ENCODE data around the gene TLNRD1.

The TLNRD1 gene

DNA sequence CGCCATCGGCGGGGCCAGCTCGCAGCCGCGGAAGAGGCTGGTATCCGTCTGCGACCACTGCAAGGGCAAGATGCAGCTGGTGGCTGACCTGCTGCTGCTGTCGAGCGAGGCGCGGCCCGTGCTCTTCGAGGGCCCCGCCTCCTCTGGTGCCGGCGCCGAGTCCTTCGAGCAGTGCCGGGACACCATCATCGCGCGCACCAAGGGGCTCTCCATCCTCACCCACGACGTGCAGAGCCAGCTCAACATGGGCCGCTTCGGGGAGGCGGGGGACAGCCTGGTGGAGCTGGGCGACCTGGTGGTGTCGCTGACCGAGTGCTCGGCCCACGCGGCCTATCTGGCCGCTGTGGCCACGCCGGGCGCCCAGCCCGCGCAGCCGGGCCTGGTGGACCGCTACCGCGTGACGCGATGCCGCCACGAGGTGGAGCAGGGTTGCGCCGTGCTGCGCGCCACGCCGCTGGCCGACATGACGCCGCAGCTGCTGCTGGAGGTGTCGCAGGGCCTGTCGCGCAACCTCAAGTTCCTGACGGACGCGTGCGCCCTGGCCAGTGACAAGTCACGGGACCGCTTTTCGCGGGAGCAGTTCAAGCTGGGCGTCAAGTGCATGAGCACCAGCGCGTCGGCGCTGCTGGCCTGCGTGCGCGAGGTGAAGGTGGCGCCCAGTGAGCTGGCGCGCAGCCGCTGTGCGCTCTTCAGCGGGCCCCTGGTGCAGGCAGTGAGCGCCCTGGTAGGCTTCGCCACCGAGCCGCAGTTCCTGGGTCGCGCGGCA lies 1.8 kb downstream of the TLNRD1 start:
- DNase-seq: no peak

DNA sequence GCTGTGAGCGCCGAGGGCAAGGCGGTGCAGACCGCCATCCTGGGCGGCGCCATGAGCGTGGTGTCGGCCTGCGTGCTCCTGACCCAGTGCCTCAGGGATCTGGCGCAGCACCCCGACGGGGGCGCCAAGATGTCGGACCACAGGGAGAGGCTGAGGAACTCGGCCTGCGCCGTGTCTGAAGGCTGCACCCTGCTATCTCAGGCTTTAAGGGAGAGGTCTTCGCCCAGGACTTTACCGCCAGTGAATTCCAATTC lies 2.3 kb downstream of the TLNRD1 start:
- DNase-seq: no peak

- DNase-seq: no peak
These were observed 5.4 kb downstream of the TLNRD1 start for GRCh38 chr15:81006124-81006523.

DNA sequence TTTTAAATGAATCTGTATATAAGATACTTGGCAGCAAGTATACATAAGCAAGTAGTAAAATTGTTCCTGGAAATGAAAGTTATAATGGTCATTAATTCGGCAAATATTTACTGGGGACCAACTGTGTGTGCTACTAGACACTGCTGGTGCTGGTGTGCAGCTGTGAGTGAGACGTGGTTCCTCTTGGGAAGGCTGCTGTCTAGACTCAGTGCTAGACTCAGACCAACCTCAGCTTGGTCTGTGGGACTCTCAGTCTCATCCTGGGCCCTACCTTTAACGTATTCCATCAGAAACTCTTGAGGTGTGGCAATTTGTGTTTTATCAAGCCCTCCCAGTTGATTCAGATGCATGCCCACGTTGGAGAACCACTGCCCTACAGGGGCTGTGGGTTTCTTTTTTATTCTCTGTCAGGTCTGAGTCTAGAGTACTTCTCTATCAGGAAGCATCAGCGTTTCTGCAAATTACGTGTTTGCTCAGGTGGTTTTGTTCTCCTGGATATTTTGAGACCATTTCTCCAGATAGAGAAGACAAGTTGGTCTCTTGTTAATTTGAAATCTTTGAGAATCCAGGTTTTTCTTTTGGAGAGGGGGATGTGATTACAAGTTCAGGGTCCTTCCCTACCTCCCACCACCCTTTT lies 6.8 kb downstream of the TLNRD1 start:
- no peak for DNase-seq

DNA sequence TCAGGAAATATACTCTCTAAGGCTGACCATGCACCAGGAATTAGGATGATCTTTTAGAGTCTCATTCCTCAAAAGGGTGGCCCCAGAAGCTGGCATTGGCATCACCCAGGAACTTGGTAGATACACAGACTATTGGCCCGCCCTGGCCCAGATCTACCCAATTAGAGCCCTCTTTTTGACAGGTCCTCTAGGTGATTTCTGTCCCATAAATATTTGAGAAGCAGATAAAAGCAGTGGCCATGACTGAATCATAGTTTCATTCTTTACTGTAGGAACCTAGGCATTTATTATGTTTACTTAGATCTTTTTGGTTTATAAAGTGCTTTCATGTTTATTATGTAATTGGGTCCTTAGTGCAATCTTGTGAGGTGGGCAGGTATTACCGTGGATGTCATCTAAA lies 7.6 kb downstream of the TLNRD1 start:
- DNase-seq: no peak

DNA sequence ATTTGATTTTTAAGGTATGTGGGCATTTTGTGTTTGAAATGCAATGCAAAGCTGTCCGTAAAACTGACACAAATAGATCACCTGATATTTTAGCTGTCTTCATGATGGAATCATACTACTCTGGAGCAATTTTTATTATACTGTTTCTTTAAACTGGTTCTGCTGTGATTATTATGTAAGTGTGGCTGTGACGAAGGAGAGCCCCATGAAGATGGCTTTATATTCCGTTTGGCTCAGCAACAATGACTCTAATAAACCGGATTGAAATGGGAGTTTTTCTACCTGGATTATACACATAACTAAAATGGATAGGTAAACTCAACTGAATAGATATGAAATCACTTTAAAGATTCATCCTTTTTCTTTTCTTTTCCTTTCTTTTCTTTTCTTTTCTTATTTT lies 9.4 kb downstream of the TLNRD1 start:
- no peak for DNase-seq

- DNase-seq: no peak
These were observed 10.9 kb downstream of the TLNRD1 start for GRCh38 chr15:81011593-81011992.

DNA sequence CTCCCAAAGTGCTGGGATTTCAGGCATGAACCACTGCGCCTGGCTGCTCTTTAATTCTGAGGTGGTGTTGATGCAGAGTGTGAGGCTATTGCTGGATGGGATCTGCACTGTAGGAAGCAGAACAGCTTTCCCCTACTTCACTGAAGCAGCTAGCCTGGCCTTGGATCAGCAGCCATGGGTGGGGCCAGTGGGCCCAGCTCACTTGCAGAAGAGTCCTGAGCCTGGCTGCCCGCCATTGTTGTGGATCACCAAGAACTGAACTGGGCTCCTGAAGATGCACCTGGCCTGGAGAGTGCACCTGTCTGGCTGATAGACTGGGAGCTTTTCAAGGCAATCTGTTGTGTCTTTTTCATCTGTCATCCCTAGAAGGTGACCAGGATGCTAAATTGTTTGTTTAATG lies 11.9 kb downstream of the TLNRD1 start:
- no peak for DNase-seq

DNA sequence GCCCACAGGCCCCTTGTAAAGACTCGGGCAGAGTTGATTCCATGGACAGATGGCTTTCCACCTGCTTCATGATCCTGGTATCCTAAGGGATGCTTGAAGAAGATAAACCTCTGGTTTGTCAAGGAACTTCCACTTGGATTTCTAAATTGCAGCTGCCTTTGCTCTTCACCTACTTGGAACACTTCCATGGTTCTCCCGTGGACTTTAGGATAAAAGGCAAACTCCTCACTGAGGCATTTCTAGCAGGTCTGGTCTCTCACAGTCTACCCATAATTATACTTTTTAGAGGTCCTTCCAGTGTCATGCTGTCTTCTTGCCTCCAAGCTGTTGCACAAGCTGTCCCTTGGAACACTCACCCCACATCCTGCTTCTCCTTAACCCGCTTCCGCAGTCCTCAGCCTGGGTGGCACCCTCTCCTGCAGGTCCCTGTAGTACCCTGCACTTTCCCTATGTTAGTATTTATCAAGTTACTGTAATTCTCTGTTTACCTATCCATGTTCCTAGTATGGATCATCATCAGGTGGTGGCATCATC lies 12.7 kb downstream of the TLNRD1 start:
- no peak for DNase-seq

DNA sequence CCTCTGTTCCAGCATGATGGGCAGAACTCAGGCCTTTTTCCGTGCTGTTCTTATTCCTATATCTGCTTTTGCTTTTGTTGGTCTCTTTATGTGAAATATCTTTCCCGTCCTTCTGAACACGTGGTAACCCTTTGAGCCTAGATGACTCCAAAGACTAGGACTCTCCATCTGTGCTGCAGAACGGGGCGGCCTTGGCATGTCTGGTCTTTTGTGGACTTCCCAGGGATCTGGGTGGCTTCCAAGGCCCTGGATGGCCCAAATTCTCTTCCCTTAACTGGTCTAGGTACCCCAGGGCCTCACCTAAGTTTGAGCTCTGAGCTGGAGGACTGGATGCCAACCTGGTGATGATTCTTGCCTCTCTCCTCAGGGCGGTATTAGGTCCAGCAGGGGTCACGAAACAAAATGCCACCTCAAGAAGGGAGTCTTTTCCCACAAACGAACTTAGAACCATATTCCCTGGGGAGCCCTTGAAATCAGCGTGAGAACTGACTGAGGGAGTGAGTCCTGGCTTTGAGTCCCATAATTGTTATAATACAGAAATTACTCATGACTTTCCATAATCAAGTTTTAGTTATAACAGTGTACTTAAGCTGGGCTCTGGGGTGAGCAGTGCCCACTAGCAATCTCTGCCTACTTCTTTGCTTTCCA lies 13.8 kb downstream of the TLNRD1 start:
- no peak for DNase-seq

DNA sequence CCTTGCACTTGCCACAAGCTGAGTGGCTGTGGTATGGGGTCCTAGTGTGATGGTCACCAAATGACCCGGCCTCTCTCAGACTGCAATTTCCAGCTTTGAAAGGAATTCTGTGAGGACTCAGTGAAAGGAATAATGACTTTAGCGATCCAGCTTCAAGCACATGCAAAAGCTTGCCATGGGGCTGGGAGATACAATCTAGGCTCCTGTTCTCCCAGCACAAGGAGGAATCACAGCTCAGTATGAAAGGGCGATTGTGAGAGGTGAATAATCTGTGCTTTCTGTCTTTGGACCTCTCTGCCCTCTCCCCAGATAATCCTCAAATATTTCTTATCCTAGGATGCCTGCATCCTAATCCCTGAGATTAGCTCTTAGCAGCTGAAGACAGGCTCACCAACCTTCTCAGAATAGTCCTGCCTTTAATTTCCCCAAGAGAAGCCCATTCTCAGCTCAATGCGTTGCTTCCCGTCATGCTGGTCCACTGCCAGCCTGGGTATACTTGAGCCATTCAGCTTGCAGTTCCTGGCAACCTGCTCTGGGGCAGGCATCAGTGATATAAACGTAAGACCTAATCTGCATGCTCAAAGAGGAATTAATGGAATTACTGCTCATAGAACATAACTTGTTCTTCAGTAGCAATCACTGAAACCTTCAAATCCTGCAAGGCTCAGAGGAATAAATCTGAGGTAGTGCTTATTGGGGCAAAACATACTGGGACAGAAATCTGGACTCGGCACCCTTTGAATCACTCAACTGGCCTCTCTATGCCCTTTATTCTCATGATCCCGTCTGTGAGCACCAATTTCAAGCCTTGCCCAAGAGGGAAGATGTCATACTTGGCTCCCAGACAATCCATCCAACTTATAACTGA lies 15.1 kb downstream of the TLNRD1 start:
- no peak for DNase-seq

DNA sequence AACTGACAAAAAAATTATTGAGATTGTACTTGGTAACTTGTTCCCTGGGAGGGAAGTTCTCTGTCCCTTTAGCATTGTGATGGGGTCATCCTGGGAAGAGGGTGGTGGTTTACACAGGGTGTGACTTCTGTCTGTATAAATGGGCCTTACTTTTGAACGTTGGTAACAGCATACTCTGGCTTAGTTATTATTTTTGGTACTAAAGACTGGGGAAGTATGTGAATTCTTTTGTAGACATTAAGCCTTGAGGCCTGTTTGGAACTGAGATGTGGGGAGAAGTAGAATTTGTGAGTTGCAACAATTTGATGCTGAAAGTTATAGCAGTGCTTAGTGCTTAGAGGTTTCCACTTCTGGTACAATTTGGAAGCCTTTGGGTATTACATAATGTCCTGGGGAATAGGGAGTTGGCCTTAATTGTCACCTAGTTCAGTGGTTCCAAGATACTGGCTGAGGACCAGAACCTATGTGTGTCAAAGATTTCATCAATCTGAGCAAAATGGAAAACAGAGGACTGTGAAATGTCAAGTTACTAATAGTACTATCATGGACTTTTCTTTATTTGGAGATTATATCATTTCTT lies 15.9 kb downstream of the TLNRD1 start:
- no peak for DNase-seq

GRCh38 chr15:81018197-81018596 lies 17.5 kb downstream of the TLNRD1 start:
- DNase-seq: no peak

DNA sequence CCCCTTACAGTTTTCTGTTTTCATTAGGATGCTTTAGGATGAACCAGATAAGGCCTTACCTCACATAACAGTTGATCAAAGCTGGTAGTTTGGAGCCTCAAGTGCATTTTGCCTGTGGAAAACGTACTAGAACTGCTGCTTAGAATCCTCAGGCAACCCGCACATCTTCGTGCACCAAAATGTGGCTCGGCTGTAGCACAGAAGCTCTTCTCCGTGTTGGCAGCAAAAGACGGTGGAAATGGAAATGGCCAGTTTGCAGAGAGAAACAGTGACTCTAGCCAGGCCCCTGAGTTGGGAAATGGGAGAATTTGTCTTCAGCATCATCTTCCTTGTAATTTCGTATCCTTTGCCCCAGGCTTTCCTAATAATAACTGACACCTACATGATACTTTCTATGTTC lies 20.6 kb downstream of the TLNRD1 start:
- no peak for DNase-seq

DNA sequence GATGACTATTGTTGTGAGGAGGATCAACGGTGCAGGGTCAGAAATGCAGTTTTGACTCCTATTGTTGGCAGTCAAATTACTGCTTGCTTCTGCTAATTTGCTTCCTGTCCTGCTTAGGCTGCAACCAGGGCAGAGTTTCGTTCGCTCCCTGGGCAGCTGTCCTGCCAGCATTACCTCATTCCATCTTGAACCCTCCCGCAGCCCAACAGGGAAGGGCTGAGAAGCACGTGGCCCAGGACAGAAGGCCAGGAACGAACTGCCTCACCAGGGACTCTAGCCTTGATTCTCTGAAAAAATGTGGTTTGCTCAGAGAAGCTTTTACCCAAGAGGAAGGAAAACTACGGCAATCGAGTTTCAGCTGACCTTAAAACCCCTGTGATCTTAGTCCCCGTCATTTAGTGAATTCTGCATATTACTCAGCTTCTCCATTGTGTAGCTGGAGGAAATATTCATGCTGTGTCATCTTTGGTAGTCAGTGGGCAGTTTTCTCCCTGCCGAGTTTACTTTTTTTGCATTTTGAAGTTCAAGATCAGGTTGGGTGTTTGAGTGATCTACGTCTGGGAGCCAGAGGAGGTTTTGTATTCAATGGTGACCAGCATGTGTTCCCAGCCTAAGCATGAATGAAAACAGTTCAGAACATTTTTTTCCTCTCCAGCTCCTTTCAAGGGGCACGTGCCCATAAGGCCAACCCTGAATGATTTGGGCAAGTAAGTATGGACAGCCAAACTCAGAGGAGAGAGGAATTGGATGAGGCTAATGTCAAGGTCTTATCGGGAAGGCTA lies 23.0 kb downstream of the TLNRD1 start:
- DNase-seq: no peak

GRCh38 chr15:81024265-81024872 lies 23.6 kb downstream of the TLNRD1 start:
- DNase-seq: no peak

DNA sequence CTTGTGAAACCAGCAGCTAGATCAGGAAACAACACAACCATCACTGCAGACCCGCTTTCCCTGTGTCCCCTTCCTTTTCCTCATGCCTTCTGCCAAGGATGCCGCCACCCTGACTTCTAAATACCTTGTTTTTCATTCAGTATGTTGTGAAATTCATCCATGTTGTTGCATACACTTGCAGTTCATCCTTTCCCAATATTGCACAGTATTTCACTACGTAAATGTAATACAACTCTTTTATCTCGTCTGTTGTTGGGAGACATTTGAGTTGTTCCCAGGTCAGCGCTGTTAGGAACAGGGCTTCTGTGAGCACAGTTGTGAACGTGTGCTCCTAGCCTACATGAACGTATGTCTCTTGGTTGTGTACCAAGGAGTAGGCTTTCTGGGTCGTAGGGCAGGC lies 24.2 kb downstream of the TLNRD1 start:
- no peak for DNase-seq

DNA sequence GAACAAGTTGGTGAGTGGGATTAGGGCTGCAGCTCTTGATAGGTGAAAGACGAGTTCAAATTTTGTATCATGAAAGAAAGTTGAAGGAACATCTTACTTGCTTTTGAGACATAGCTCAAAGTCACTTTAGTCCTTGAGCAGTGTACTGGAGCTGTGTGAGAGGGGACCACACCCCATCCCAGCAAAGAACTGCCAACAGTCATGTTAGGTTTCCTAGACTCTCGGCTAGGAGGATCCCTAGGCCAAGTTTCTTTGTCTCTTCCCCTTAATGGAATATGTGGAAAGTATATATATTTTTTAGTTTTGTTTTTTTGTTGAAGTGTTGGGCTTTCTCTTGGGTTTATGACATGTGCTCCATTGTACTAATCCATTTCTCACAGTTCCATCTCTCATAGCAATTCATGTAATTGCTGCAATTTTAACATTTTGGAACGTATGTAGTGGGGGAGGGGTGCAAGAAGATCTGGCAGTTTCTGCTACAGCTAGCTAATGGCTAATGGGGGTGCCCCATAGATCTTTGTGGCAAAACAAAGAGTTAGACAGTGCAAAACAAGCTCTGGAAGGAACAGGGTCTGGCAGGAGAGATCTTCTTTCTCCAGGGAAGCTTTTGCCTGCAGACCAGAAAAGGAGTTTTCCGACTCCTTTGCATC lies 25.1 kb downstream of the TLNRD1 start:
- no peak for DNase-seq

DNA sequence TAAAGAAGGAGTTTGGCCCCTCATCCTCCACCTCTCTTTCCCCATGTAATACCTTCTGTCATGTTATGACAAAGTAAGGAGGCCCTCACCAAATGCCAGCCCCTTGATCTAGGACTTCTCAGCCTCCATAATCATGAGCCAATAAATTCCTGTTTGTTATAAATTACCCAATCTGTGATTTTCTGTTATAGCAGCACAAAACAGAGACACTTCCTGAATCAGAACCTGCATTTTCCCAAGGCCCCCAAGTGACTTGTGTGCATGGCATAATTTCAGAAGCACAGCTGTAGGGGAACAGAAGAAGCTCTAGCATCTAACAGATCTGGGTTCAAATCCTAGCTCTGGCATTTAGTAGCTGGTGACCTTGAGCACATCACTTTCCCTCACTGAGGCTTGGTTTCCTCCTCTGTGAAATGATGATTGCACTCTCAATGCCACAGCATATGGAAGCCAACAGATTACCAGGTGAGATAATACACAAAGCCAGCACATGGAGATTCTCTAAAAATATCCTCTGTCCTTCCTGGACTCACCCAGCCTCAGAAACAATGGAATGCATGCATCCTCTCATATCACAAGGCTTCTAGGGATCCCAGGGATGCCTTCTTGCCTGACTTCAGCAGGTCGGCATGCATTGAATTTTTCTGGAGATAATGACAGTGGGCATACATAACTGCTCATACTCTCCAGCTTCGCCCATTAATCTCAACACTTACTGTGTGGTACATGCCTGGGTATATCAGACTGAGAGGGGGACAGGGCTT lies 26.3 kb downstream of the TLNRD1 start:
- no peak for DNase-seq

Data from activated CD4-positive, alpha-beta T cell treated with anti-CD3 and anti-CD28 coated beads for 4 hours (primary cell).